GM18858 (cell line): ENCODE data around the gene SPTLC2.
"Not testable (repeated sequence)": the region's sequence is repeated elsewhere in the genome, so short reads cannot be mapped to it uniquely, and the experiment has no call there.

Source experiments
- ATAC-seq: cut with Tn5 transposase; IDR thresholded peaks from one replicate; pipeline ENCODE4 v1.9.1; 2021; ENCODE audit not compliant: unreplicated experiment

SPTLC2 gene

GRCh38 chr14:77590845-77591485 lies 25.5 kb downstream of the SPTLC2 start:
- ATAC-seq, result no peak

DNA sequence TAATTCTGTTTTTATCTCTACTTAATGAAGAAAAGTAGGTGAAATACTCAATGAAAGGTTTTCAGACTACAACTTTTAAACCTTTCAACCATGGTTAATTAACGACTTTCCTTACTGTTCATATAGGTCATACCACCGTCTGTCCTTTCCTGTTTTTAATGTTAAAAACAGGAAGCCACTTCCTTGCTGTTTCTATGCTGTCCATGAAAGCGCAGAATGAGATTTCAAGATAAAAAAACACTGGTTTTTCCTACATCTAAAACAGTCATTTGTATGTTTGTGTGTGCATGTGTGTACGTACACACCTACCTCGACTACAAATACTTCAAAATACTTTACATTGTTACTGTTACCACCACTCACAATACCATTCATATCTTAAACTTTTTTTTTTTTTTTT lies 27.3 kb downstream of the SPTLC2 start:
- no peak for ATAC-seq

DNA sequence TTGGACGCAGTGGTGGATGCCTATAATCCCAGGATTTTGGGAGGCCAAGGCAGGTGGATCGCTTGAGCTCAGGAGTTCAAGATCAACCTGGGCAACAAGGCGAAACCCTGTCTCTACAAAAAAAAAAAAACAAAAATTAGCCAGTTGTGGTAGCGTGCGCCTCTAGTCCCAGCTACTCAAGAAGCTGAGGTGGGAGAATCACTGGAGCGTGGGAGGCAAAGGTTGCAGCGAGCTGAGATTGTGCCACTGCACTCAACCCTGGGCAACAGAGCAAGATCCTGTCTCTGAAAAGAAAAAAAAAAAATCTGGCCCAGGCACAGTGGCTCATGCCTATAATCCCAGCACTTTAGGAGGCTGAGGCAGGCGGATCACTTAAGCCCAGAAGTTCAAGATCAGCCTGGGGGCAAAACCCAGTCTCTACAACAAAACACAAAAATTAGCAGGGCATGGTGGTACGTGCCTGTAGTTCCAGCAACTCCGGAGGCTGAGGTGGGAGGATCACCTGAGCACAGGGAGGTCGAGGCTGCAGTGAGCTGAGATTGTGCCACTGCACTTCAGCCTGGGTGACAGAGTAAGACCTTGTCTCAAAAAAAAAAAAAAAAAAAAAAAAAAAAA lies 27.9 kb downstream of the SPTLC2 start:
- ATAC-seq, result not testable (repeated sequence)

DNA sequence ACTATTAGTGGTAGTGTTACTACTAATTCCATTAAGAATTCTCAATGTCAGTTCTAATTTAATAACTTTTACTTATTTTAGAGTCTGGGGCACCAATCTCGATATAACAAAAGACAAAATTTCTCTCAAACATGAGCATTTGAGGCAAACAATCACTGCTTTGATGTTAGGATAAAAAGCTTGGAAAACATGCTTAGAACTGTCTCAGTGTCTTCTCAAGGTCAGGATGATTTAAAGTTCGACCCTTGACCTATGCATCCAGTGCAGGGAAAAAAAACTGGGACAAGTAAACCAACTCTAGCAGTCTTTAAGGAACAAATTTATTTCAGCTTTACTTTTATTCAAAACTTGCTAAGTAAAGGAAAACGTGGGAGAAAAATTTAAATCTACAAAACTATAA lies 31.1 kb downstream of the SPTLC2 start:
- no peak for ATAC-seq

DNA sequence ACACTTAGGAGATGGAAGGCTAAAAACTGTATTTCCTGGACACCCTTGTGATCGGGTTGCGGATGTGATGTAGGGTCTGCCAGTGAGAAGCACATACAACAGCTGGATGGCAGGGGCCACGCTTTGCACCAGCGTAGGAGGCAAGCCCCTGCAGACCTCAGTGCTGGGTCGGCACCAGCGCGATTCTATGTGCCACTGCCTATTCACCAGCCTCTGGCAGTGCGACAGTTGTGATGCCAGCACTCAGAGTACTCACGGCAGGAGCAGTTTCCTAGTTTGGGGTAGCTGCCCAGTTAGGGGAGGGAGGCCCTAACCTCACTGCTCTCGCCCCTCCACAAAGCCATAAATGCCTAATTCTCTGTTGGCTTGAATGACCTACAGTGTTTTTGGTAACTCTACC lies 31.6 kb downstream of the SPTLC2 start:
- no peak for ATAC-seq

- no peak for ATAC-seq
Measured at GRCh38 chr14:77583657-77584056, 32.8 kb downstream of the SPTLC2 start.

- no peak for ATAC-seq
Measured at GRCh38 chr14:77582511-77582910, 33.9 kb downstream of the SPTLC2 start.

DNA sequence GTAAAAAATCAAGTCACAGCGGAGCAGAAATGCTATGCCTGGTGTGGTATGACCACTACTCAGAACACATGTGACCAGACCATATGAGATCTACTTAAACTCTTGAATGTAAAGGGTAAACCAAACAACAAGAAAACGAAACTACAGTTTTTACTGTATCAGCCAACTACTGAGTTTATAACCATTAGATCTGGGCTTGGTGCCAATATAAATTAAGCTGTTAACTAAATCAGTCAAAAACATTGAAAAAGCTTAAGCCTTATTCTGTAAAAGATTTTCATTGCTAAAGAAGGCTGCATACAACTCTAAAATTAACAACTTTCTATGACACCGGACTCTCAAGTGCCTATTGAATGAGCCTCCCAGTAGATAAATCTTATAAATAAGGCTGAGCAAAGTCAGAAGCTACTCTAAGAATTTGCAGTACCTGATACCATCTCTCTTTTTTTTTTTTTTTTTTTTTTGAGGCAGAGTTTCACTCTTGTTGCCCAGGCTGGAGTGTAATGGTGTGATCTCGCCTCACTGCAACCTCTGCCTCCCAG lies 35.4 kb downstream of the SPTLC2 start:
- ATAC-seq, result peak; percentile 96

GRCh38 chr14:77580477-77580876 lies 36.0 kb downstream of the SPTLC2 start:
- ATAC-seq, result peak; percentile 9

GRCh38 chr14:77579780-77580179 lies 36.7 kb downstream of the SPTLC2 start:
- ATAC-seq, result no peak

- ATAC-seq, result no peak
Measured at GRCh38 chr14:77579065-77579464, 37.4 kb downstream of the SPTLC2 start.

DNA sequence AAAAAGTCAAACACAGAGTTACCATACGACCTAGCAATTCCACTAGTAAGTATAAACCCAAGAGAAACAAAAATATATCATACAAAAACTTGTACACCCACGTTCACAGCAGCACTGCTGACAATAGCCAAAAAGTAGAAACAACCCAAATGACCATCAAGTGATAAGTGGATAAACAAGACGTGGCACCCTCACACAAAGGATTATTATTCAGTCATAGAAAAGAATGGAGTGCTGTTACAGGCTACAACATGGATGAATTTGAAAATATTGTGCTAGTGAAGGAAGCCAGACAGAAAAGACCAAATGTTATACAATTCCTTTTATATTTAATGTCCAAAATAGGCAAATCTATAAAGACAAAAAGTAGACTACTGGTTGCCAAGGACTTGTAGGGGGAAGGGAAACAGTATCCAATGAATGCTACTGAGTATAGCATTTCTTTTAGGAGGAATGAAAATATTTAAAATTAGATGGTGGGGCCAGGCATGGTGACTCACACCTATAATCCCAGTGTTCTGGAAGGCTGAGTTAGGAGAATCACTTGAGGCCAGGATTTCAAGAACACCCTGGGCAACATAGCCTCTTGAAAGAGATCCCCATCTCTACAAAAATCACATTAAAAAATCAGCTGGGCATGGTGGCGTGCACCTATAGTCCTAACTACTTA lies 41.9 kb downstream of the SPTLC2 start:
- no peak for ATAC-seq

- no peak for ATAC-seq
Measured at GRCh38 chr14:77573964-77574363, 42.5 kb downstream of the SPTLC2 start.

GRCh38 chr14:77570706-77571268 lies 45.6 kb downstream of the SPTLC2 start:
- no peak for ATAC-seq

DNA sequence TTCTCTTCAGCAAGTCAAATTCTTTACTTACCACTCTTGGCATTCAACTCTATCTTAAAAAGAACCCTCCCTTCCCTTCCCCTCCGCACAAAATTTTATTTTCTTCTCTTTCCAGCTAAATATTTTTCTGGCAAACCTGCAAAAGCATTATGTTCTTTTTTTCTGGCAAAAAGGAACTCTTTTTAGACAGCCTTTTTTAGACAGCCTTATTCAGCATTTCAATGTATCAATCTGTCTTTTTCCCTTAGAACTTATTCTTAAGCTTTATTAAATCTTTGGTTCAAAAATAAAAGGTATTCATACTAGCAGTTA lies 50.5 kb downstream of the SPTLC2 start:
- no peak for ATAC-seq

GRCh38 chr14:77565289-77565993 lies 51.0 kb downstream of the SPTLC2 start:
- no peak for ATAC-seq

DNA sequence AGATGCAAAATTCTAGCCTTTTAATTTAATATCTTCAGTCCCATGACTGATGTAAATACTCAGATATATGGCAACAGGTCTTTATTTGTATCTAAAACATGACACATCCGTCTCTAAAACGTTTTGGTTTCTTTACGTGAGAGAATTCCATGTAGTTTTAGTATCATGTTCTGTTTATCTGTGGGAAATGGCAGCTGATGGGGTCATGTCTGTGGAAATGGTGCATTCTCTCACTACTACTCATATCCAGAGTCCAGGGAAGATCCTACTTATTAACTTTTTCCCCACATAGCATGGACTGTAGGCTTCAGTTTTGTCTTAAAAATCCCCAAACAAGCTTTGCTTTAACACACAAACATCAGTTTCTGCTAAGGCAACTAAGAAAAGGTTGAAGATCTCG lies 53.8 kb downstream of the SPTLC2 start:
- no peak for ATAC-seq

DNA sequence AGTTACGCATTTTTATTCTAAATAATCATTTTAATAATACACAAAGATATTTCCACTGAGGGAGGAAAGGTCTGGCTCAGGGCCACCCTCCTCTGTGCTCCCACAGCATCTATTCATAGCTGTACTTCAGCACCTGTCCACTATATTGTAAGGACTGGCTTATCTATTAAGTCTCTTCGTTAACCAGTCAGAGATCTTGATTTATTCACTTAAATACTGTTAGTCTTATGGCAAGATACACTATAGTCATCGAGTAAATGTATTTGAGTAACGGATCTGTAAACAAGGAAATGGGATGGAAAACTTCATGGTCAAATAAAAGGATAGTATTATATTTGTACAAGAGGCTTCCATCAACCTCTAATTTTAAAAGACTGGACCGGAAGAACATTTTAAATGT lies 54.6 kb downstream of the SPTLC2 start:
- ATAC-seq, result no peak

DNA sequence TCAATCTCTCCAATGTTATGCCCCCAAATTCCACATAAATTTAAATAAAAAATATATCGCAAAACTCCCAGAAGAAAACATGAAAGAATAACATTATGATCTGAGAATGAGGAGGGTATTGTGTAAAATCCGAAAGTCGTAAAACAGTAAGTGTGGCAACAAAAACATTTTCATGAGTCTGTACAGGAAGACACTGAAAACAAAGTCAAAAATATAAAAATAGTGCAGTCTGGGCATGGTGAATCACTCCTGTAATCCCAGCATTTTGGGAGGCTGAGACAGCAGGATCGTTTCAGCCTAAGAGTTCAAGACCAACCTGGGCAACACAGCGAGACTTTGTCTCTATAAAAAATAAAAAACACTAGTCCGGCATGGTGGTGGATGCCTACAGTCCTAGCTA lies 57.1 kb downstream of the SPTLC2 start:
- no peak for ATAC-seq

DNA sequence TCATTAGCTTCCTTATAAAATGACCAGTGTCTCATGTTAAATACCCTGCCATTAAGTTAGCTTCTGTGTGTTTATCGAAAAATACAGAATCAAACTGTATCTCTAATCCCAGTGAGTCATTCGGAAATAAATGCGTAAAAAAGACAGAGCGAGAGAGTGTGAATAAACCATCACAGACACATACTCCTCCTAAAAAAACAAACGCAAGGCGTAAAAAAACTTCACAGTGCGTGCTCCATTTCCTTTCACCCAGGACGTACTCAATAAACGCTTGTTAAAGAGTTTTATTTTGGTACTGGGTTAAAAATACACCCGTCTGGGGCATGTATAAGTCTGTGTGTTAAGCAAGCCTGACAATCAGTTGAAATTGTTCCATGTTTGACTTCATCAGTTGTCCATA lies 59.0 kb downstream of the SPTLC2 start:
- no peak for ATAC-seq

DNA sequence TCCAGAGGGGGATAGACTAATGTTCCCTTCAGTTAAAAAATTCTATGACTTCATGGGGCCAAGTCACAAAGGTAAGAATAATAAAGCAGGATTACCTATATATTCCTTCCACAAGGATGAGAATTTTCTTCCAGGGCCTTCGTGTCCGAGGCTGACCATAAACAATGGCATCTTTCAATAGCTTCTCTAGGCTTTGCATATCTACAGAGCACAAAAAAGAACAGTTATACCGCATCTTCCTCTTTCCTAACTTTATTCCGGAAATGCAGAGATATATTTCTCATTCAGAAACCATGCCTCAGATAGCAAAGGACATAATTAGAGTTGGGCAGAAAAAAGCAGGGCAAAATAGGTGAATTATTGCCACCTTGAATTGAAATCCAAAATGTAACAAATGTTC lies 59.5 kb downstream of the SPTLC2 start:
- no peak for ATAC-seq
